Cardiac muscle cell (in vitro differentiated cells and primary cell): ENCODE measurements around the gene BPIFB6. TPM values are rescaled to one million over a fixed set of nuclear protein-coding genes. Genes with fewer than 3 reads are reported as not detected.

Experiments
- DNase-seq, 2 donors: peaks; one replicate each; pipeline versions ENCODE4 v3.0.0 to v3.0.0-alpha.2; 2010 to 2017; ENCODE audit warnings: low read depth in 1 of 2, low spot score in 1 of 2
- H3K27ac ChIP-seq: fragments of 200-600 bp; sonication (generic); 2 replicates; pipeline ENCODE4 v1.5.1; 2016
- H3K27me3 ChIP-seq: fragments of 200-600 bp; sonication (generic); 2 replicates; pipeline ENCODE4 v1.6.0; 2016; ENCODE audit warnings: control low read depth
- H3K36me3 ChIP-seq: fragments of 200-600 bp; sonication (generic); 2 replicates; pipeline ENCODE4 v1.5.1; 2016; ENCODE audit warnings: control low read depth
- H3K4me1 ChIP-seq: fragments of 200-600 bp; sonication (generic); 2 replicates; pipeline ENCODE4 v1.8.1; 2017; ENCODE audit warnings: low read depth, mild to moderate bottlenecking, mixed run types
- H3K4me3 ChIP-seq: fragments of 200-600 bp; sonication (generic); 2 replicates; pipeline ENCODE4 v1.5.1; 2016; ENCODE audit warnings: mild to moderate bottlenecking
- H3K9me3 ChIP-seq: fragments of 200-600 bp; sonication (generic); 2 replicates; pipeline ENCODE4 v1.5.1; 2017; ENCODE audit warnings: low read depth, mild to moderate bottlenecking, control low read depth
- CTCF ChIP-seq: IDR thresholded peaks from 2 replicates; pipeline ENCODE4 v1.5.1; 2012; ENCODE audit warnings: low read depth, mild to moderate bottlenecking, low read length
- polyA plus RNA-seq: library from polyadenylated mRNA; unstranded; fragments of >200 nt; fragmentation: Nextera tagmentation; extraction: Ambion mirVana; gene quantifications from 2 replicates; pipeline ENCODE4 v1.2.1, GENCODE V29; 2016
- total RNA-seq: library from RNA; depleted of rRNA; stranded (reverse); fragments of >200 nt; gene quantifications from 2 replicates; pipeline ENCODE4 v1.2.3, GENCODE V29; 2016

Gene BPIFB6
- total and polyA plus RNA-seq, 2 experiments from 2014 or later = not detected

GRCh38 chr20:33065785-33066184 lies 34.3 kb downstream of the BPIFB6 start:
- Histone ChIP-seq H3K27ac (no peak overlapping the region), H3K36me3 (no peaks in the 10 kb centered on the region), H3K4me1 (no peaks in the 10 kb centered on the region), H3K27me3 (no peaks in the 10 kb centered on the region), H3K9me3 (no peaks in the 10 kb centered on the region), H3K4me3 (no peak overlapping the region)
- no peak for DNase-seq
- no peak for TF ChIP-seq CTCF

DNA sequence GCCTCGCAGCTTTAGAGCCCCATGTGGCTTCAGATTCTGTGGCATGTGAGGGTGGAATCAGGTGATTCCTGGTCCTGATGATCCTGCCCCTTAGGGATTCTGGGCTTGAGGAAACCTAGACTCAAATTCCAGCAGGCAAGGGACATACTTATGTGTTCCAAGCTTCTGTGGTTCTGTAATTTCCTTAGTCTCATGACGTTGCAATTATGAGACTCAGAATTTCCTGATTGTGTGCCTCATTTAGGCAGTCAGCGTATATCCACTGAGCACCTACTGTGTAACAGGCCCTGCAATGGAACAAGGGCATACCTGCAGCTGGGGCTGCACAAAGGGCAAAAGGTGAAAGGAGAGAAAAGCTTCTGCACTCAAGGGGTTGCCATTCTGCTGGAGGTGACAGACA lies 36.4 kb downstream of the BPIFB6 start:
- H3K4me3 ChIP-seq = no peak overlapping the region
- no peaks in the 10 kb centered on the region for H3K27me3 ChIP-seq
- TF ChIP-seq CTCF = no peak
- no peak for DNase-seq
- no peaks in the 10 kb centered on the region for H3K4me1 ChIP-seq
- no peak overlapping the region for H3K27ac ChIP-seq
- H3K9me3 ChIP-seq = no peaks in the 10 kb centered on the region
- H3K36me3 ChIP-seq = no peaks in the 10 kb centered on the region

DNA sequence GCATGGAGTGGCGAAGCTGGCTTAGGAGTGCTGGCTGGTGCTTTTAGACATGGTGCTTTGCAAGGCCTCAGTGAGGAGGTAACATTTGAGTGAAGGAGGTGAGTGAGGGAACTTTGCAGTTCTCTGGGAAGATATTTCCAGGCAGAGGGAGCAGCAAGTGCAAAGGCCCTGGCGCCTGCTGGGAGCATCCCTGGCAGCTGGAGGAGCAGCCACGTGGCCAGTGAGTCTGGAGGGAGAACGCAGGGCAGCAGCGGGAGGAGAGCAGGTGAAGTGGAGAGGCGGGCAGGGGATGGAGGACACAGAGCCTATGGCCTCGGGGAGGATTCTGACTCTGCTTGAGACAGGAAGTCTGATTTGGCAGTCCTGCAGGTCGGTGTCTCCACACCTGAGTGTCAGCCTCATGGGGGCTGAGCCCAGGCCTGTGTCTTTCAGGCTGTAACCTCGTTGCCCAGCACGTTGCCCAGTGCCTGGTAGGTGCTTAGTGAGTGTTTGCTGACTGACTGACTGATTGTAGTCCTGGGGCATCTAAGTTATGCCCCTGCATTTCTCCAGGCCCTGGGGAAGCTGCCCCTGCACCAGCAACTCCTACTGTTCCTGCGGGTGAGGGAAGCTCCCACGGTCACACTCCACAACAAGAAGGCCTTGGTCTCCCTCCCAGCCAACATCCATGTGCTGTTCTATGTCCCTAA lies 36.9 kb downstream of the BPIFB6 start:
- no peaks in the 10 kb centered on the region for H3K9me3 ChIP-seq
- H3K27ac ChIP-seq = no peak overlapping the region
- H3K4me3 ChIP-seq = no peak overlapping the region
- H3K4me1 ChIP-seq = no peaks in the 10 kb centered on the region
- no peak for TF ChIP-seq CTCF
- H3K36me3 ChIP-seq = no peaks in the 10 kb centered on the region
- no peaks in the 10 kb centered on the region for H3K27me3 ChIP-seq
- DNase-seq = no peak

DNA sequence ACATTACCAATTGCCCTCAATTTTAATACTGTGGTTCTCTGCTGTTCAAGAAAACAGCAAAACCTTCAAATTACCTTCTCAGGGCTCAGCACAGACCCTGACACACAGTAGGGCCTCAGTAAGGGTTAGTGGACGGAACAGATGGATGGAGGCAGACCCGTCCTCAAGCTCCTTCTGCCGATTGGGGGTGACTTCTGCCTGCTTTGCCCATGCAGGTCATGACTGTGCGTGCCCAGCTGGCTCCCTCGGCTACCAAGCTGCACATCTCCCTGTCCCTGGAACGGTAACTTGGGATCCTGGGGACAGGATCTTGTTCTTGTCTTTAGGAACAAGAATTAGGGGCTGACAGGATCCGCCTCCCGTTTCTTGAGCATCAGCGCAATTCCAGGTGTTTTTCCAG lies 38.2 kb downstream of the BPIFB6 start:
- TF ChIP-seq CTCF = no peak
- Histone ChIP-seq H3K36me3 (no peaks in the 10 kb centered on the region), H3K27ac (no peak overlapping the region), H3K4me3 (no peak overlapping the region), H3K27me3 (no peaks in the 10 kb centered on the region), H3K9me3 (no peaks in the 10 kb centered on the region), H3K4me1 (no peaks in the 10 kb centered on the region)
- DNase-seq = no peak

GRCh38 chr20:33070111-33071053 lies 38.9 kb downstream of the BPIFB6 start:
- no peak for DNase-seq
- Histone ChIP-seq H3K36me3 (no peaks in the 10 kb centered on the region), H3K9me3 (no peaks in the 10 kb centered on the region), H3K27me3 (peaks cover 3% of the 10 kb centered on the region), H3K27ac (no peak overlapping the region), H3K4me3 (no peak overlapping the region), H3K4me1 (no peaks in the 10 kb centered on the region)
- TF ChIP-seq CTCF = no peak
